GM19193 (cell line): ENCODE results near the gene KCNK7.

Experiments used
- POLR2A ChIP-seq: IDR thresholded peaks from 4 replicates; pipeline ENCODE4 v1.6.1; 2011; ENCODE audit not compliant: insufficient read depth, insufficient read length; ENCODE audit errors: extremely low read depth

KCNK7 gene, protein sequence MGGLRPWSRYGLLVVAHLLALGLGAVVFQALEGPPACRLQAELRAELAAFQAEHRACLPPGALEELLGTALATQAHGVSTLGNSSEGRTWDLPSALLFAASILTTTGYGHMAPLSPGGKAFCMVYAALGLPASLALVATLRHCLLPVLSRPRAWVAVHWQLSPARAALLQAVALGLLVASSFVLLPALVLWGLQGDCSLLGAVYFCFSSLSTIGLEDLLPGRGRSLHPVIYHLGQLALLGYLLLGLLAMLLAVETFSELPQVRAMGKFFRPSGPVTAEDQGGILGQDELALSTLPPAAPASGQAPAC

DNA sequence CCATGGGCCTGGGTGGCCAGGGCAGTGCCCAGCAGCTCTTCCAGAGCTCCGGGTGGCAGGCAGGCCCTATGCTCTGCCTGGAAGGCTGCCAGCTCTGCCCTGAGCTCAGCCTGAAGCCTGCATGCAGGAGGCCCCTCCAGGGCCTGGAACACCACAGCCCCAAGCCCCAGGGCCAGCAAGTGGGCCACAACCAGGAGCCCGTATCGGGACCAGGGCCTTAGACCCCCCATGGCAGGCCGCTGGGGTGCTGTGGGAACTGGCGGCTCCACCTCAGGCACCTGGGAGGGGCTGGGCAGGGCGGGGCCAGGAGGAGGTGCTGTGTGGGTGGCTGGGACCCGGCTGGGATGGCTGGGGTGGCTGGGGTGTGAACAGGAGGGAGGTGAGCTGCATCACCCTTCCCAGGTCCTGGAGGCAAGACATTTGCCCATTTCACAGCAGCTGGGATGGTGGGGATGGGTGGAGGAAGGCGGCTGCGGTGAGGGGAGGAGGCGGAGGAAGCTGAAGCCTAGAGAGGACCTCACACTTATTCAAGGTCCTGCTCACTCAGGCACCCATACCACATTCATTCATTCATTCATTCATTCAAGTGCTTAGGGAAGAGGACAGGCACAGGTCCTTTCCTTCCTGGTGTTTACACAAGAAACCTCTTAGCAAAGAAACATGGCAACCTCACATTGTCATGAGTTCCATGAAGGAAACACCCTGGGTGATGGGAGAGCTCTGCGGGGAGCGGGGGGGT lies at the start of gene KCNK7:
KCNK7 (minus strand) TSS at position 258 of the 739 bp plus-strand sequence; CDS start at position 230, 28 bp downstream.
- no peak for TF ChIP-seq POLR2A

DNA sequence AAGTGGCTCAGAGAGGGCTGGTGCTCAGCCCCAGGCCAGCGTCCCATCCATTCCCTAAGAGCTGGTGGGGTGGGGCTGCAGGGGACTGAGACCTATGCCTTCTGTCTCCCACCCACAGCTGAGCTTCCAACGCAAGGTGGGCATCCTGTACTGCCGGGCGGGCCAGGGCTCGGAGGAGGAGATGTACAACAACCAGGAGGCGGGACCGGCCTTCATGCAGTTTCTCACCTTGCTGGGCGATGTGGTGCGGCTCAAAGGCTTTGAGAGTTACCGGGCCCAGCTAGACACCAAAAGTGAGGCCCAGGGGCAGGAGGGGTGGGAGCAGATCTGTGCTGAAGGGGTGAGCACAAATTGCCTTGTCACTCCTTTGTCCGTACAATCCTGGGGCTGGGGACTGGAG lies 49.2 kb upstream of the KCNK7 start:
- TF ChIP-seq POLR2A: no peak

DNA sequence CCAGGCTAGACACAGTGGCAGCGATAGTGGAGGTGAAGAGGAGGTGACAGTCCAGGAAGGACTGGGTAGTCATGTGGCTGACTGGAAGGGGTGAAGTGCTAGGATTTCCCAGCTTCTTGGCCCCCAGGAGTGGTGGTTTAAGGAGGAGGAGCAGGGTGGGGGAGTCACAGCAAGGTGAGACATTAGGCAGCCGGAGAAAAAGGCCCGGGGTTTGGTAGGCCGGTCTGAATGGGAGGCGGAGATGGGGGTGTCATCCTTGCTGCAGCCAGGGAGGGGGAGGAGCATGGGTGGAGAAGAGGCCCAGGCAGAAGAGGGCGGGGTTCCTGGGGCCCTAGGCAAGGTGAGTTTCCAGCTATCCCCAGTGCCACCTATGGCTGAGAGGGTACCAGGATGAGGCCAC lies 48.4 kb upstream of the KCNK7 start:
- TF ChIP-seq POLR2A: no peak

DNA sequence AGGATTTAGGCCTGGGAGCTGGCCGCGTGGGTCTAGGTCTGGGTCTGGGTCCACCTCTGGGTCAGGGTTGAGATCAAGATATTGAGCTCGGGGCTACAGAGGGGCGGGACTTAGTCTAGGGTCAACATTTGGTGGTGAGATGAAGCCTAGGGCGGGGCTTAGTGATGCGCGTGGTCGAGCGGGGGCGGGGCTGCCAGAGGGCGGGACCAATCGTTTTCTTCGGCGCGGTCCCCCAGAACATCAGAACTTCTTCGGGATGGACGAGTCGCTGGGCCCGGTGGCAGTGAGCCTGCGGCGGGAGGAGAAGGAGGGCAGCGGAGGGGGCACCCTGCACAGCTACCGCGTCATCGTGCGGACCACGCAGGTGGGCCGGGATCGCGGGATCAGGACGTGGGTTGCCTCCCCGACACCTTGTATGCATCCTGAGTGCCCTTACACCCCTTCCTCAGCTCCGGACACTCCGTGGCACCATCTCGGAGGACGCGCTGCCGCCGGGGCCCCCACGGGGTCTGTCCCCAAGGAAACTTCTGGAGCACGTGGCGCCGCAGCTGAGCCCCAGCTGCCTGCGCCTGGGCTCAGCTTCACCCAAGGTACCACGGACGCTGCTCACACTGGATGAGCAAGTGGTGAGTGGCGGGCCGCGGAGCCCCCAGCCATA lies 46.5 kb upstream of the KCNK7 start:
- TF ChIP-seq POLR2A: no peak

DNA sequence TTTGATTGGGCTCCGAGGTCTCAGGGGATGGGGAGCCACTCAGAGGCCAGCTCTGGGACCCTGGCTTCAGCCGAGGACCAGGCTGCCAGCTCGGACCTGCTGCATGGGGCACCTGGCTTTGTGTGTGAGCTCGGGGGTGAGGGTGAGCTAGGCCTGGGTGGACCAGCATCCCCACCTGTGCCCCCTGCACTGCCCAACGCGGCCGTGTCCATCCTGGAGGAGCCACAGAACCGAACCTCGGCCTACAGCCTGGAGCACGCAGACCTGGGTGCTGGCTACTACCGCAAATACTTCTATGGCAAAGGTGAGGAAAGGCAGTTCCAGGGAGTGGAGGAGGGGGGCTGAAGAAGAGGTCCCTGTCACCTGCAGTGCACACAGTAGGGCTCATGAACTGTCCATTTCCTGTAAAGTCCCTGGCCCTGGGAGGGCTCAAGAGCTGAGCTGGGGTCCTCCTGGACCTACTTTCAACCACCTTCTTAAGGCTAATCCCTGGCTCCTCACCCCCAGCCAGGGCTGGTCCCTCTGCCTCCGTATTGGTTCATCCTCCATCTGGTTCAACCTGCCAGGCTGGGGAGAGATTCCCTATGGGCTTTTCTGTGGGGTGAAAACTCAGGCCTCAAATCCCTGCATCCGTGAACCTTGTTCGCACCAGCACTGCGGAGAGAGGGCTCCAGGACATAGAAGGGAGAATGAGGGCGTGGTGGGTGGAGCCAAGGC lies 45.9 kb upstream of the KCNK7 start:
- no peak for TF ChIP-seq POLR2A

DNA sequence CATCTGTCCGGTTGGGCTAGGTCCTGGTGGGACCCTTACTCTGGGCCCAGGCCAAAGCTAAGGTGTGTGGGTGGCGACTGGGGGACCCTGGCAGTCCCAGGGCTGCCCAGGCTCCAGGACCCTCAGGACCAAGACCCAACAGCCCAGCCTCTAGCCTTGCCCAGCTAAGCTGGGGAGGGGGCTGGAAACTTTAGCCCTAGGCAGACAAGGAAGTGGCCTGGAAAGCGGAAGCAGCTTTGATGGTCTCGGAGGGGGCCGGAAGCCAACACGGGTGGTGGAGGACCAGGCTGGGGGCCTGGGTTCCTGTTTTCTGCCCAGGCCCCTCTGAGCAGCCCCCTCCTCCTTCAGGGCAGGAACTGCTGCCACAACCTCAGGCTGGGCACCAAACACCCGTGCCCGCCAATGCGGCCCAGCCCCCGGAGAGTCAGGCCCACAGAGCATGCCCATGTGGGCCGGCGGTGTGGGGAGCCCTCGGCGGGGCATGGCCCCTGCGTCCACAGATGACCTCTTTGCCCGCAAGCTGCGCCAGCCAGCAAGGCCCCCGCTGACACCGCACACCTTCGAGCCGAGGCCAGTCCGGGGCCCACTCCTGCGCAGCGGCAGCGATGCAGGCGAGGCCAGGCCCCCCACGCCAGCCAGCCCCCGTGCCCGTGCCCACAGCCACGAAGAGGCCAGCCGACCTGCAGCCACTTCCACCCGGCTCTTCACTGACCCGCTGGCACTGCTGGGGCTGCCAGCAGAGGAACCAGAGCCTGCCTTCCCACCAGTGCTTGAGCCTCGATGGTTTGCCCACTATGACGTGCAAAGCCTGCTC lies 45.1 kb upstream of the KCNK7 start:
- TF ChIP-seq POLR2A: peak; percentile 14

DNA sequence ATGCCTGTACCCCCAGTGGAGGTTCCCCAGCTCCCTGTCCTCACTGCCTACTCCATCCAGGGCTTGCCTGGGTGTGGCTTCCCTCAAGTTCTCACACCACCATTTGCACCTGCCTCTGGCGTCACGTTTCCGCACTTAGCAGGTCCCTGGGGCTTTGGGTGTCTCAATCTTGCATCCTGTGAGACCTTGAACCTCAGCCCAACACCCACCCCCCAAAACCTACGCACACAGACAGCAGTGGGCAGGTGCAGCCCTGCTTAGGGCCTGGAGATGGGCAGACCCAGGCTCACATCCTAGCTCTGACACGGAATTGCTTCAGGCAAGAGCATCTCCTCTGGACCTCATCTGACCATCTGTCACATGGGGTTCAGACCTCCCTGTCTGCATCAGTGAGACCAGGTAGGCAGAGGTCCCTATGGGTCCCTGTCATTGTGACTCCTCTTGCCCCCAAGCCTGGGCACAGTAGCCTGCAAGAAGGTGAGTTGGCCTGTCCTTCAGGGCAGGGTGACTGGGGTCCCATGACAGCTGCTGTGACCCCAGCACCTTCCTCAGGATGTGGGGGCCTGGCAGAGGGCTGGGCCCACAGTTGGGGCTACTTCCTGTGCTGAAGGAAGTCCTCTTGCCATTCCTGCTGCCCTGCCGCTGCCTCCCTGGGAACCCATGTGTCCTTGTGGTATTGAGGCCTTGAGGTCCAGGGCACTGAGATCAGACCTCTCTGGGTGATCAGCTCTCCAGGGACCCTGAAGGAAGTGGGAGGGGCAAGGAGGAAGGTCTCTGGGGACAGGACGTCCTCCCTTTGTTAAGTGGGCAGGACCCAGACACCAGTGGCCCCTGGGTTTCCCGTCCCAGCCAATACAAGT lies 44.3 kb upstream of the KCNK7 start:
- peak; percentile 60 for TF ChIP-seq POLR2A

DNA sequence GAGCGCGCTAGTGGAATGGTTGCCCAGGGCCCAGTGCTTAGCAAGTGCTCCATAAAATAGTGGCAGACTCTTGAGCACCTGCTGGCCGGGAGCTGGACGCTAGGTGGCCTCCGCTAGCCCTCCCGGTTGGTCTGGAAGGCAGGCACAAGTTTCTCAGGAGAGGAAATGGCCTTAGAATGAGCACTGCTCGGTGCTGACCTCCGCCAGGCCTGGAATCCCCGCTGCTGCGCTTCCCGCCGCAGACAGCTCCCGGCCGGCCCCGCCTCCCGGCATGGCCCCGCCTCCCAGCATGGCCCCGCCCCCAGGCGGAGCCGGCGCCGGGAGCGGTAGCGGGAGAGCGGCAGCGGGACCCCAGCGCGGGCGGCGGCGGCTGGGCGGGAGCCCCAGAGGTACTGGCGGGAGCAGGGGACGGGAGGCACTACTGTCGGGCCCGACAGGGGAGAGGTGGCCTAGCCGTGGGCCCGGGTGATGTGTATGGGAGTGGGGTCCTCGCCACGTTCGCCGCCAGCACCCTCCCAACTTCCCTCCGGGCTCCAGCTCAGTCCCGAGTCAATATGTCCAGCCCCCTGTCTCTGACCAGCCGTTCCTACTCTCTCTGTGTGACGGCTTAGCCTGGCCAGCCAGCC lies 42.3 kb upstream of the KCNK7 start, which contains the start of gene SIPA1:
SIPA1 (plus strand) TSS at position 308 of the 626 bp plus-strand sequence. CDS start 2,821 bp downstream, outside the sequence.
- TF ChIP-seq POLR2A: peak; percentile 70

DNA sequence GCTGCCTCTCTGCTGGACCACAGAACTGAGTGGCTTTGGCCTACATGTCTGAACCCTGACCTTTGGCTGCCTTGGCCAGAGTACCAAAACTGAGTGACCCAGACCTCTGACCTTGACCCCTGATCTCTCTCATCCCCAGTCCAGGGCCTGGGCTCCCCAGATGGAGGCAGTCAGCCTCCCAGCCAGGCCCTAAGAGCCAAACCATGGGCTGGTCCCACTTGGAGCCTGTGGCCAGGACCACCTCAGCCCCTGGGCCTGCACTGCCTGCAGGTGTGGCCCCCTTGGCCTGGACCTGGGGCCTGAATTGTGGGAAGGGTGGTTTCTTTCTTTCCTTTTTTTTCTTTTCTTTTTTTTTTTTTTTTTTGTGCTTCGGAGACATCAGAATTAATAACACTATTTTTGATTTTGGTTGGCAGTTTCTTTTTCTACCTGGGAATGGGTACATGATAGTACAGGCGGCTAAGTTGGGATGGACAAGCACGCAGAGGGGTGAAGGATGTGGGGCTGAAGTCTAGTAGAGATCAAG lies 41.5 kb upstream of the KCNK7 start:
- TF ChIP-seq POLR2A: no peak

DNA sequence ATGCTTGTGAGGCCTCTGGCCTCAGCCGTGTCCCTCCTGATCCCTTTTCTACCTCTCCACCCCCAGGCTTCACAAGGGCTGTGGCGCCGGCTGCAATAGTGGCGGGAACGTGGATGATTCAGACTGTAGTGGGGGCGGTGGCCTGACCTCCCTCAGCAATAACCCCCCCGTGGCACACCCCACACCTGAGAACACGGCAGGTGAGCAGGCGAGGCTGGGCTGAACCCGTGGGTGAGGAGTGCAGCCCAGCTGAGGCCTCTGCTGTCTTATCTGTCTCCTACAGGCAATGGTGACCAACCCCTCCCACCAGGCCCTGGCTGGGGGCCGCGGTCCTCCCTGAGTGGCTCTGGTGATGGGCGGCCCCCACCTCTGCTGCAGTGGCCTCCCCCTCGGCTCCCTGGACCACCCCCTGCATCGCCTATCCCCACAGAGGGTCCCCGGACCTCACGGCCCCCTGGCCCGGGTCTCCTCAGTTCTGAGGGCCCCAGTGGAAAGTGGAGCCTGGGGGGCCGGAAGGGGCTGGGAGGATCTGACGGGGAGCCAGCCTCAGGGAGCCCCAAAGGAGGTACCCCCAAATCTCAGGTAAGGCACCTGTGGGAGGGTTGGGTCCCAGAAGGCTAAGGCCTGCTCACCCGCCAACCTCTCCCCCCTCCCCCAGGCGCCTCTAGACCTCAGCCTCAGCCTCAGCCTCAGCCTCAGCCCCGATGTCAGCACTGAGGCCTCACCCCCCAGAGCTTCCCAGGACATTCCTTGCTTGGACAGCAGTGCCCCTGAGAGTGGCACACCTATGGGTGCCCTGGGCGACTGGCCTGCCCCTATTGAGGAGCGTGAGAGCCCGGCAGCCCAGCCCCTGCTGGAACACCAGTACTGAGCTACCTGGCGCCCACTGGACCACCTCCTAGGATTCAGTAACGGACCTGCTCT lies 40.8 kb upstream of the KCNK7 start:
- no peak for TF ChIP-seq POLR2A

DNA sequence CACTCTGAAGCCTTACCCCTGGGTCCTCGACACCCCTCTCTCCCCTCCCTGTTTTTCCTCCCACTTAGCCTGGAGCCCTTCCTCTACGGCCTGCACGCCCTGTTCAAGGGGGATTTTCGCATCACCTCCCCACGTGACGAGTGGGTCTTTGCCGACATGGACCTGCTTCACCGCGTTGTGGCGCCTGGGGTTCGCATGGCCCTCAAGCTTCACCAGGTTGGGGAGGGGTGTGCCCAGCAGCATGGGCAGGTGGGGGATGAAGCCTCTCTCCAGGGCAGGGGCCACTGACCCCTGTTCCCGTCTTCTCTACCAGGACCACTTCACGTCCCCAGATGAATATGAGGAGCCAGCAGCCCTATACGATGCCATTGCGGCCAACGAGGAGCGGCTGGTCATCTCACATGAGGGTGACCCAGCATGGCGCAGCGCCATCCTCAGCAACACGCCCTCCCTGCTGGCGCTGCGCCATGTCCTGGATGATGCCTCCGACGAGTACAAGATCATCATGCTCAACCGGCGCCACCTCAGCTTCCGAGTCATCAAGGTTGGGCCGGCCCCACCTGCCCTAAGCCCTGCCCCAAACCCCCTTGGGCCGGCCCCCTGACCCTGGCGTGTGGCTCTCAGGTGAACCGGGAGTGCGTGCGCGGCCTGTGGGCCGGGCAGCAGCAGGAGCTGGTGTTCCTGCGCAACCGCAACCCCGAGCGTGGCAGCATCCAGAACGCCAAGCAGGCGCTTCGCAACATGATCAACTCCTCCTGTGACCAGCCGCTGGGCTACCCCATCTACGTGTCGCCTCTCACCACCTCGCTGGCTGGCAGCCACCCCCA lies 39.5 kb upstream of the KCNK7 start:
- TF ChIP-seq POLR2A: no peak
